Measurements from ENCODE around the gene PRKAB1. TPM values are rescaled to one million over a fixed set of nuclear protein-coding genes. Genes with fewer than 3 reads are reported as not detected.

PRKAB1 gene
- total RNA-seq, 1 experiment from 2014 or later: 42.2 TPM

DNA sequence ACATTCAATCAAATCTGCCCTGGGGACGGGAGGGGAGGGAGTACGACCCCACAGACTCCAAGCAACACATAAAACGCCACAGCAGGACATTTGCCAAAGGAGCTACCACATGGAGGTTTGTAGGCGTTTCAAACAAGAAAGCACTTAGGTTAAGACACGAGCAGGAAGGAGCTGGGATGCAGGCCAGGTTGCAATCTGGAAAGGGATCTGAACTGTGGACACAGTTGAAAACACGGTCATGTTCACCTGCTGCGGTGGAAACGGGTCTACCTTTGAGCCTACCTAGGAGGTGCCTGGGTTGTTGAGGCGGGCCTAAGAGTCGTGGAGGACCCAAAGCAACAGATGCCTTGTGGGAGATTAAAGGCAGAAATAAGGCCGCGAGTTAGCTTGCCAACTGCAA is 18.4 kb downstream of the PRKAB1 start:
- Histone ChIP-seq H2BK12ac (ENCODE audit: insufficient read length, low read depth, low read length) (no peak overlapping the region), H3K4me1 (ENCODE audit: insufficient read depth, low read length) (no peaks in the 10 kb centered on the region), H2AFZ (ENCODE audit: low read length) (no peak overlapping the region), H3K79me2 (ENCODE audit: insufficient read depth, low read length) (no peaks in the 10 kb centered on the region), H2BK120ac (ENCODE audit: low read depth, low read length, poor library complexity, severe bottlenecking) (no peak overlapping the region), H3K14ac (ENCODE audit: insufficient read depth, low read length) (no peak overlapping the region; the same call in 1 of the 2 replicates), H4K91ac (ENCODE audit: insufficient read length, low read depth, low read length) (no peak overlapping the region), H3K79me1 (ENCODE audit: insufficient read depth, low read depth, low read length, poor library complexity, severe bottlenecking) (no peaks in the 10 kb centered on the region), H4K5ac (ENCODE audit: insufficient read length, low read depth, low read length) (no peak overlapping the region), H3K23ac (ENCODE audit: insufficient read length, low read depth, low read length) (no peak overlapping the region), H2BK5ac (ENCODE audit: insufficient read length, low read length) (no peak overlapping the region), H3K27me3 (ENCODE audit: insufficient read depth, low read length) (no peaks in the 10 kb centered on the region), H3K4ac (ENCODE audit: low read depth, low read length) (no peak overlapping the region), H2BK15ac (ENCODE audit: low read depth, low read length) (no peak overlapping the region), H3T11ph (ENCODE audit: low read length) (no peak overlapping the region), H3K18ac (ENCODE audit: insufficient read length, low read depth, low read length) (no peak overlapping the region), H3K56ac (ENCODE audit: insufficient read length, low read depth, low read length) (no peak overlapping the region), H2BK20ac (ENCODE audit: low read depth, low read length, poor library complexity, severe bottlenecking) (no peak overlapping the region), H3K9ac (ENCODE audit: extremely low read depth, insufficient read length, low read length) (no peak overlapping the region), H3K23me2 (ENCODE audit: insufficient read length, low read depth, low read length, poor library complexity, severe bottlenecking) (no peaks in the 10 kb centered on the region), H3K9me3 (ENCODE audit: control insufficient read depth, low read depth, low read length) (no peaks in the 10 kb centered on the region), H2AK5ac (ENCODE audit: insufficient read length, low read length) (no peak overlapping the region), H3K4me2 (ENCODE audit: insufficient read depth, insufficient read length, low read length) (no peak overlapping the region), H4K20me1 (ENCODE audit: control insufficient read depth, insufficient read depth, insufficient read length) (no peaks in the 10 kb centered on the region), H4K8ac (replicated peaks; ENCODE audit: insufficient read length, low read depth, low read length) (no peak overlapping the region), H3K27ac (ENCODE audit: insufficient read length, low read depth, low read length) (no peak overlapping the region)
- TF ChIP-seq, protein P1, sequence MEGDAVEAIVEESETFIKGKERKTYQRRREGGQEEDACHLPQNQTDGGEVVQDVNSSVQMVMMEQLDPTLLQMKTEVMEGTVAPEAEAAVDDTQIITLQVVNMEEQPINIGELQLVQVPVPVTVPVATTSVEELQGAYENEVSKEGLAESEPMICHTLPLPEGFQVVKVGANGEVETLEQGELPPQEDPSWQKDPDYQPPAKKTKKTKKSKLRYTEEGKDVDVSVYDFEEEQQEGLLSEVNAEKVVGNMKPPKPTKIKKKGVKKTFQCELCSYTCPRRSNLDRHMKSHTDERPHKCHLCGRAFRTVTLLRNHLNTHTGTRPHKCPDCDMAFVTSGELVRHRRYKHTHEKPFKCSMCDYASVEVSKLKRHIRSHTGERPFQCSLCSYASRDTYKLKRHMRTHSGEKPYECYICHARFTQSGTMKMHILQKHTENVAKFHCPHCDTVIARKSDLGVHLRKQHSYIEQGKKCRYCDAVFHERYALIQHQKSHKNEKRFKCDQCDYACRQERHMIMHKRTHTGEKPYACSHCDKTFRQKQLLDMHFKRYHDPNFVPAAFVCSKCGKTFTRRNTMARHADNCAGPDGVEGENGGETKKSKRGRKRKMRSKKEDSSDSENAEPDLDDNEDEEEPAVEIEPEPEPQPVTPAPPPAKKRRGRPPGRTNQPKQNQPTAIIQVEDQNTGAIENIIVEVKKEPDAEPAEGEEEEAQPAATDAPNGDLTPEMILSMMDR (conservative IDR thresholded peaks at IDR 0.05): no peak
- WGBS (ENCODE audit: extremely low coverage, insufficient read length, low lambda C conversion rate): no CpG with 5 or more reads among the region's 12 CpGs
- Mint-ChIP-seq H3K27ac (peak overlapping the region in 1 of 3 experiments; percentile 9; a peak in 2 of 7 replicates), H3K4me1 (peaks cover 11 to 12% of the 10 kb centered on the region in 2 experiments), H3K9me3 (peaks cover 0 to 2% of the 10 kb centered on the region in 2 experiments; a peak in 1 of 5 replicates), H3K4me3 (no peak overlapping the region), H3K27me3 (ENCODE audit: low read depth) (no peaks in the 10 kb centered on the region), H3K36me3 (ENCODE audit: insufficient read depth in 1 of 3, low read depth in 3 of 3) (peaks cover 12 to 52% (median 42%) of the 10 kb centered on the region in 3 experiments; a peak in 6 of 7 replicates)
- no peak for DNase-seq

All from H9 (cell line).